MM.1S (cell line): ENCODE results near the gene CASP4.

ENCODE experiments used
- CTCF ChIP-seq: fragments of 300-600 bp; sonication (generic); IDR thresholded peaks from 2 replicates; pipeline ENCODE4 v1.5.1; 2016; ENCODE audit warnings: antibody characterized with exemption, low read length, mixed read lengths
- EZH2 ChIP-seq: fragments of 300-600 bp; sonication (generic); optimal IDR thresholded peaks from 2 replicates; pipeline ENCODE3; 2017; ENCODE audit warnings: low read depth, mild to moderate bottlenecking, antibody characterized with exemption, low read length, mixed read lengths
- EZH2phosphoT487 ChIP-seq: fragments of 300-600 bp; sonication (generic); IDR thresholded peaks from 2 replicates; pipeline ENCODE4 v1.6.1; 2018; ENCODE audit warnings: antibody characterized with exemption, low read length

- TF ChIP-seq CTCF (peak; percentile 92), EZH2 (no peak), EZH2phosphoT487 (no peak)
These were observed 32.4 kb upstream of the CASP4 start for GRCh38 chr11:105000797-105001196.
